LNCaP clone FGC (cell line): ENCODE measurements around the gene KRTAP12-4.

ENCODE experiments used
- DNase-seq: peaks from one replicate; pipeline ENCODE4 v3.0.0-alpha.2; 2011; ENCODE audit warnings: low read depth
- H3K4me3 ChIP-seq: 2 replicates; pipeline ENCODE4 v1.5.1; 2011; ENCODE audit warnings: mild to moderate bottlenecking, low read depth, low read length, control low read depth
- TF ChIP-seq, protein P1 (sequence below): IDR thresholded peaks from 2 replicates; pipeline ENCODE4 v1.5.1; 2012; ENCODE audit warnings: mild to moderate bottlenecking; ENCODE audit not compliant: control insufficient read depth, insufficient read depth; ENCODE audit errors: extremely low read depth

Gene KRTAP12-4

DNA sequence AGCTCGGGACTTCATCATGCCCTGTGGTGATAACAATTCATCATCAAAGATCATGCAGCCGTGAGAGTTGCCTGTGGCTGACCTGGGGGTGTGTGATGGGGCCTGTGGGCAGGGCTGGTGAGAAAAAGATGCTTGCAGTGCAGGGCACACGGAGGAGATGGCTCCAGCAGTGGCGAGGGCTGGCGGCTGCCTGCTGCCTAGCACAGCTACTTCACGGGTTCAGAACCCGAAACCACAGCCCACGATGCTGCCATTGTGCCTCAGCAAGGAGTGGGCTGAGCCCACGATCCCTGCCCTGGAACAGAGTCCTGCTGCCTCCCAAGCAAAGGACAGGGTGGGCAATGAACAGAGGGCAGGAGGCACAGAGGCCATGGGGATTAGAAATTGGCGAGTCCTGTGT lies 28.2 kb downstream of the KRTAP12-4 start:
- no peak overlapping the region for H3K4me3 ChIP-seq
- TF ChIP-seq, protein P1, sequence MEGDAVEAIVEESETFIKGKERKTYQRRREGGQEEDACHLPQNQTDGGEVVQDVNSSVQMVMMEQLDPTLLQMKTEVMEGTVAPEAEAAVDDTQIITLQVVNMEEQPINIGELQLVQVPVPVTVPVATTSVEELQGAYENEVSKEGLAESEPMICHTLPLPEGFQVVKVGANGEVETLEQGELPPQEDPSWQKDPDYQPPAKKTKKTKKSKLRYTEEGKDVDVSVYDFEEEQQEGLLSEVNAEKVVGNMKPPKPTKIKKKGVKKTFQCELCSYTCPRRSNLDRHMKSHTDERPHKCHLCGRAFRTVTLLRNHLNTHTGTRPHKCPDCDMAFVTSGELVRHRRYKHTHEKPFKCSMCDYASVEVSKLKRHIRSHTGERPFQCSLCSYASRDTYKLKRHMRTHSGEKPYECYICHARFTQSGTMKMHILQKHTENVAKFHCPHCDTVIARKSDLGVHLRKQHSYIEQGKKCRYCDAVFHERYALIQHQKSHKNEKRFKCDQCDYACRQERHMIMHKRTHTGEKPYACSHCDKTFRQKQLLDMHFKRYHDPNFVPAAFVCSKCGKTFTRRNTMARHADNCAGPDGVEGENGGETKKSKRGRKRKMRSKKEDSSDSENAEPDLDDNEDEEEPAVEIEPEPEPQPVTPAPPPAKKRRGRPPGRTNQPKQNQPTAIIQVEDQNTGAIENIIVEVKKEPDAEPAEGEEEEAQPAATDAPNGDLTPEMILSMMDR = no peak
- DNase-seq = no peak

DNA sequence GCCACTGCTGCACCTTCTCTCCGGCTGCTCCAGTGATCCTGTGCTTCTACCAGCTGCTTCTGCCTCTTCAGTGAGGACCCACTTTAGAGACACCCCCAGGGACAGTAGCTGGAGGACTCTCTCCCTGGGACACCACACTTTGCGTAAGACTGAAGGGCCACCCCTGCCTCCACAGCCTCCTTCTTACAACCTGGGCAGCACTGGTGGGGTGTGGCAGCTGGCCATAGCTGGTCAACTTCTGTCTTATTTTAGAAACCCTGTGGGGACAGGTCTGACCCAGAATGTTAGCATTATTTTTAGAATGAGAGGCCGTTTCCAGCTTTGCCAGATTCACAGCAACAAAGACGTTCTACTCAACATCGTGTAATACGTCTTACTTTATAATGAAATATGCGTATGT lies 28.7 kb downstream of the KRTAP12-4 start:
- TF ChIP-seq, protein P1 = no peak
- H3K4me3 ChIP-seq = no peak overlapping the region
- DNase-seq = no peak

DNA sequence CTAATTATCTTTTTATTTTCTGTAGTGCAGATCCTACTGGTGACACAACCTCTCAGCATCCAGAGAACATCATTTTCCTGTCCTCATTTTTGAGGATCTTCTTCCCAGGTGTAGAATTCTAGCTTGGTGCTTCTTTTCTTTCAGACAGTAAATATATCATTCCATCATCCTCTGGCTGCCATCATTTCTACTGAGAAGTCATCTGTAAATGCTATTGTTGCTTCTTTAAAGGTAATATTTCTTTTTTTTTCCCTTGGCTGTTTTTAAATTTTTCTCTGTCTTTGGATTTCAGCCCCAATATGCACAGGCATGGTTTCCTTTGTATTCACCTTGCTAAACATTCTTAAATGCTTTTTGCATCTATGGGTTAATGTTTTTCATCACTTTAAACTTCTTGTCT lies 30.9 kb downstream of the KRTAP12-4 start:
- no peak overlapping the region for H3K4me3 ChIP-seq
- TF ChIP-seq, protein P1 = no peak
- DNase-seq = no peak

DNA sequence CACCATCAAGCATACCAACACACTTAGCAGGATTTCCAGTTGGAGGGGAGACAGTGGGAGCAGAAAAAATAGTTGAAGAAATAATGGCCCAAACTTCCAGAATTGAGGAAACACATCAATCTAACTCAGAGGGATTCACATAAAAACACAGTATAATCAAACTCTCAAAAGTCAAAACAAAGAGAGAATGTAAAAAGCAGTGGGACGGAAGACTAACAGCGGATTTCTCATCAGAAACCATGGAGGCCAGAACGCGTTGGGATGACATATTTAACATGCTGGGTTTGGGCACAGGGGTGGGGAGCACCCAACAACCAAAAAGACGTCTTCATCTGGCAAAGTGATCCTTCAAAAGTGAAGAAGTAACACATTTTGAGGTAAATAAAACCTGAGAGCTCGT lies 34.6 kb downstream of the KRTAP12-4 start:
- DNase-seq = no peak
- H3K4me3 ChIP-seq = no peak overlapping the region
- TF ChIP-seq, protein P1 = no peak

DNA sequence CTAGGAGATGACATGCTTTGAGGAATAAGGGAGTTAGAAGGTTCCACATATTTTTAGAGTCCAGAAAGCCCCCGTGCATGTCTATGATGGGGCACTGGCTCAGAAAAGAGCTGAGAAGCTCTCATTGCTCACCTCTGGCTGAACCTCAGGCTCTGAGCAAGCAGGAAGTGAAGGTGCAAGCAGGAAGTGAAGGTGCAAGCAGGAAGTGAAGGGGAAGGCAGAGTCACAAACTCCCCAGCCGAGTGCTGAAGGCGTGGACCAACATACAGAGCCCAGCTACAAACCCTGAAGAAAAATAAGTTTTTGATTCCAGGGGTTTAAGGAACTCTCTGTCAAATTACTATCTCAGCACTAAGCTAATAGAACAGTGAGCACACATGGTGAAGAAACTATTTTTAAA lies 35.5 kb downstream of the KRTAP12-4 start:
- TF ChIP-seq, protein P1 = no peak
- no peak for DNase-seq
- no peak overlapping the region for H3K4me3 ChIP-seq

DNA sequence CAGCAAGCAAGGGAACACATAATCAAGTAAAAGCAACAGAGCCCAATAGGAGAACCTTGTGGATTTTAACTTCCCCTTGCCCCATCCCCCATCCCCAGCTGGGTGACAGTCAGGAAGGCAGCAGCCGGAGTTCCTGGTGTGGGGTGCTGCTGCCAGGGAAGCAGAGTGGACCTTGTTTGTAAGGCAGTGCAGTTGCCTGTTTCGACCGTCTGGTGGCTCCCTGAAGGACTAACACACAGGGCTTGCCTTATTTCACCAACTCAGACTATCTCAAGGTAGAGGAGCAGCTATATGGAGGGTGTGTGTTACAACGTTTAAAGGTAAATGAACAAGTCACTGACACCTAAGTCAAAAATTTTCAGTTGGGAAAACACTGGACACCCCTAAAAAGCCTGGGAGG lies 36.0 kb downstream of the KRTAP12-4 start:
- peak; percentile 33 for DNase-seq
- TF ChIP-seq, protein P1 = peak; percentile 62
- no peak overlapping the region for H3K4me3 ChIP-seq

DNA sequence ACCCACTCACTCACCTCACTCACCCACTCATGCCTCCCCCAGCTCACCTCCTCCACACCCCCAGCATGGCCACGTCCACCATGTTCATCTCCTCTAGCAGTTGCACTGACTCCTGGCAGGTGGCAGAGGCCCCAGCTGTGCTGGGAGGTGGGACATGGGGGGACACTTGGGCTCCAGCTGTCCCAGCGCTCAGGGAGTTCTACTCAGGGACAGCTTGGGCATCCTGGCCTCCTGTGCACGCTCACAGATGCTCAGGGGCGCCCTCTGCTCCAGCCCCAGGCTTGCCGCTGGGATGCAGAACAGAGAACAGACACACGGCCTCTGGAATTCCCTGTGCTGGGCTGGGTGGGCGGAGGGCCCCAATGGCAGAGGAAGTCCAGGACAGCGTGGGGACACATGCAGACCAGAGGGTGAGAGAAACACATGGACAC lies 37.4 kb downstream of the KRTAP12-4 start:
- DNase-seq = no peak
- TF ChIP-seq, protein P1 = no peak
- H3K4me3 ChIP-seq = no peak overlapping the region
